GM23338 (cell line): Measurements from ENCODE around the gene XPNPEP1. TPM values are rescaled to one million over a fixed set of nuclear protein-coding genes. Genes with fewer than 3 reads are reported as not detected.

Source experiments
- ATAC-seq: fragments of 200-7000 bp; cut with Tn5 transposase; 3 replicates; pipeline ENCODE4 v1.9.1; 2020
- DNase-seq: peaks from one replicate; pipeline ENCODE4 v3.0.0-alpha.2; 2015; ENCODE audit warnings: low spot score
- H2AFZ ChIP-seq: fragments of 200-600 bp; sonication (generic); 2 replicates; pipeline ENCODE4 v1.8.0; 2016; ENCODE audit warnings: antibody characterized with exemption, mild to moderate bottlenecking, moderate library complexity
- H3F3A ChIP-seq: fragments of 200-600 bp; sonication (generic); replicated peaks from 2 replicates; pipeline ENCODE4 v1.8.0; 2017; ENCODE audit warnings: antibody characterized with exemption, mixed run types, low read depth
- H3K27ac ChIP-seq: fragments of 200-600 bp; sonication (generic); 2 replicates; pipeline ENCODE4 v1.6.1; 2016; ENCODE audit warnings: low read depth
- H3K27me3 ChIP-seq: fragments of 200-600 bp; sonication (generic); 2 replicates; pipeline ENCODE4 v1.8.0; 2016; ENCODE audit warnings: mild to moderate bottlenecking, mixed run types, moderate library complexity; ENCODE audit not compliant: insufficient read depth
- H3K36me3 ChIP-seq: fragments of 200-600 bp; sonication (generic); 2 replicates; pipeline ENCODE4 v1.8.0; 2016; ENCODE audit warnings: mild to moderate bottlenecking; ENCODE audit not compliant: insufficient read depth
- H3K4me1 ChIP-seq: fragments of 200-600 bp; sonication (generic); 2 replicates; pipeline ENCODE4 v1.8.0; 2016; ENCODE audit warnings: mild to moderate bottlenecking, moderate library complexity; ENCODE audit not compliant: insufficient read depth
- H3K4me2 ChIP-seq: fragments of 200-600 bp; sonication (generic); 2 replicates; pipeline ENCODE4 v1.7.1; 2017; ENCODE audit warnings: mixed run types
- H3K4me3 ChIP-seq: fragments of 200-600 bp; sonication (generic); 2 replicates; pipeline ENCODE4 v1.6.1; 2016; ENCODE audit warnings: mixed run types
- H3K79me2 ChIP-seq: fragments of 200-600 bp; sonication (generic); replicated peaks from 2 replicates; pipeline ENCODE4 v1.8.0; 2017; ENCODE audit warnings: mild to moderate bottlenecking; ENCODE audit not compliant: insufficient read depth
- H3K9me2 ChIP-seq: fragments of 200-600 bp; sonication (generic); 2 replicates; pipeline ENCODE4 v1.8.0; 2017; ENCODE audit not compliant: insufficient read depth
- H4K20me1 ChIP-seq: fragments of 200-600 bp; sonication (generic); replicated peaks from 2 replicates; pipeline ENCODE4 v1.8.0; 2017; ENCODE audit warnings: mild to moderate bottlenecking; ENCODE audit not compliant: insufficient read depth
- H3K27ac Mint-ChIP-seq: 2 replicates; pipeline ENCODE4 v1.8.0; 2020; ENCODE audit warnings: inconsistent platforms, mild to moderate bottlenecking, moderate library complexity, mixed read lengths
- H3K27me3 Mint-ChIP-seq: 3 replicates; pipeline ENCODE4 v1.8.0; 2022; ENCODE audit warnings: low read depth, mild to moderate bottlenecking, moderate library complexity, mixed read lengths, inconsistent platforms; ENCODE audit not compliant: insufficient read depth, poor library complexity
- H3K36me3 Mint-ChIP-seq: 3 replicates; pipeline ENCODE4 v1.8.0; 2021; ENCODE audit warnings: low read depth, mild to moderate bottlenecking, inconsistent platforms, moderate library complexity, mixed read lengths
- H3K4me1 Mint-ChIP-seq: 3 replicates; pipeline ENCODE4 v1.8.0; 2020; ENCODE audit warnings: mild to moderate bottlenecking, inconsistent platforms, mixed read lengths
- H3K4me3 Mint-ChIP-seq: 3 replicates; pipeline ENCODE4 v1.8.0; 2021; ENCODE audit warnings: moderate library complexity, mild to moderate bottlenecking, inconsistent platforms, mixed read lengths
- H3K9me3 Mint-ChIP-seq: 3 replicates; pipeline ENCODE4 v1.8.0; 2020; ENCODE audit warnings: moderate library complexity, mild to moderate bottlenecking, inconsistent platforms, mixed read lengths
- CREB1 ChIP-seq: fragments of 250-450 bp; sonication (Bioruptor Pico); IDR thresholded peaks from 2 replicates; pipeline ENCODE4 v1.5.0; 2020; ENCODE audit warnings: low read depth, mild to moderate bottlenecking, moderate library complexity
- EZH2 ChIP-seq: fragments of 200-600 bp; sonication (generic); IDR thresholded peaks from one replicate; pipeline ENCODE4 v1.8.0; 2017; ENCODE audit warnings: antibody characterized with exemption, mild to moderate bottlenecking, low read depth; ENCODE audit not compliant: unreplicated experiment
- EZH2phosphoT487 ChIP-seq: fragments of 200-600 bp; sonication (generic); IDR thresholded peaks from one replicate; pipeline ENCODE4 v1.8.1; 2018; ENCODE audit warnings: antibody characterized with exemption; ENCODE audit not compliant: unreplicated experiment
- JUNB ChIP-seq: IDR thresholded peaks from one replicate; pipeline ENCODE4 v1.6.1; 2016; ENCODE audit warnings: antibody characterized with exemption; ENCODE audit not compliant: unreplicated experiment
- NANOG ChIP-seq: IDR thresholded peaks from 2 replicates; pipeline ENCODE4 v1.6.1; 2016; ENCODE audit warnings: antibody characterized with exemption, borderline replicate concordance
- POLR2AphosphoS5 ChIP-seq: IDR thresholded peaks from 2 replicates; pipeline ENCODE4 v1.6.1; 2016; ENCODE audit warnings: antibody characterized with exemption, low read depth
- STAT1 ChIP-seq: IDR thresholded peaks from one replicate; pipeline ENCODE4 v1.6.1; 2016; ENCODE audit warnings: antibody characterized with exemption; ENCODE audit not compliant: unreplicated experiment
- ZNF114 ChIP-seq: fragments of 250-450 bp; sonication (Bioruptor Pico); IDR thresholded peaks from 2 replicates; pipeline ENCODE4 v1.5.0; 2020; ENCODE audit warnings: mild to moderate bottlenecking, moderate library complexity
- ZNF331 ChIP-seq: fragments of 250-450 bp; sonication (Bioruptor Pico); IDR thresholded peaks from 2 replicates; pipeline ENCODE4 v1.5.0; 2020; ENCODE audit warnings: low read depth, mild to moderate bottlenecking, moderate library complexity
- polyA plus RNA-seq: library from polyadenylated mRNA; unstranded; fragments of >200 nt; fragmentation: Nextera tagmentation; extraction: Ambion mirVana; gene quantifications from 2 replicates; pipeline ENCODE4 v1.2.1, GENCODE V29; 2016
- total RNA-seq: library from RNA; depleted of rRNA; stranded (reverse); fragments of >200 nt; shearing (Covaris generic); gene quantifications from 2 replicates; pipeline ENCODE4 v1.2.3, GENCODE V29; 2014
- TF ChIP-seq, protein P1 (sequence below), 2 experiments: fragments of 200-600 bp in 1 of 2; sonication (generic) in 1 of 2; conservative IDR thresholded peaks; 2 replicates each; pipeline versions ENCODE4 v1.5.1 to v1.6.1; 2016 to 2017; ENCODE audit warnings: antibody characterized with exemption in 2 of 2, low read depth in 2 of 2, mild to moderate bottlenecking in 2 of 2, moderate library complexity in 1 of 2
- TF ChIP-seq, protein P2 (sequence below): IDR thresholded peaks from one replicate; pipeline ENCODE4 v1.6.1; 2018; ENCODE audit warnings: antibody characterized with exemption; ENCODE audit not compliant: unreplicated experiment
- TF ChIP-seq, protein P3 (sequence below): fragments of 250-450 bp; sonication (Bioruptor Pico); IDR thresholded peaks from 2 replicates; pipeline ENCODE4 v1.5.0; 2020; ENCODE audit warnings: mild to moderate bottlenecking, moderate library complexity
- TF ChIP-seq, protein P4 (sequence below): IDR thresholded peaks from 2 replicates; pipeline ENCODE4 v1.6.1; 2016; ENCODE audit warnings: antibody characterized with exemption

Gene XPNPEP1
- total and polyA plus RNA-seq, 2 experiments from 2014 or later, result 17.5 to 55.8 TPM

DNA sequence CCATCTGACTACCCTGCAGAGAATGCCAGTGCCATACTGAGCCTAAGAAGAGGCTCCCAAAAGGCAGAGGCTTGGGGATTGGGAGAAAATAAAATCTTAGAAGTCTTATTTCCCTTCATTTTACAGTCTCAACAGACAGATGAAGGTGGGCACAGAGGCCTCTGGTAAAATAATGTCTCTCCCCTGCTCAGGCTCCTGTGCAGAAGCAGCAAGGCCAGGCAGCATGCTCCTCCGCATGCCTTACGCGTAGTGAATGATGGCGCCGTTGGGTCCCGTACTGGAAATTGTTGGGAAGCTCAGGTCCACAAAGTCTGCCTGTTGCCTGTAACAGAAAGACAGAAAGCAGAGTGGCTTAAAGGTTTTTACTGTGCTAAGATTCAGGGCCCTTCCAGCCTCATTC is 45.8 kb downstream of the XPNPEP1 start:
- Mint-ChIP-seq H3K4me1 (no peaks in the 10 kb centered on the region; the same call in 2 of the 3 replicates), H3K9me3 (no peaks in the 10 kb centered on the region), H3K27me3 (no peaks in the 10 kb centered on the region), H3K36me3 (peaks cover 38% of the 10 kb centered on the region), H3K4me3 (no peak overlapping the region), H3K27ac (no peak overlapping the region)
- Histone ChIP-seq H3K4me3 (no peak overlapping the region), H3K4me2 (no peak overlapping the region), H3K4me1 (no peaks in the 10 kb centered on the region), H3F3A (no peaks in the 10 kb centered on the region), H3K27me3 (no peaks in the 10 kb centered on the region), H3K27ac (no peak overlapping the region), H3K36me3 (peaks cover 13% of the 10 kb centered on the region; the same call in 1 of the 2 replicates), H4K20me1 (0 out of 2 replicates have a peak, but pooled peaks cover 4% of the 10 kb centered on the region), H3K9me2 (no peaks in the 10 kb centered on the region), H2AFZ (no peak overlapping the region), H3K79me2 (no peaks in the 10 kb centered on the region)
- TF ChIP-seq ZNF331 (CRISPR knock-in tag) (no peak), ZNF114 (CRISPR knock-in tag) (no peak), CREB1 (CRISPR knock-in tag) (no peak), POLR2AphosphoS5 (no peak), JUNB (no peak), EZH2phosphoT487 (no peak), EZH2 (no peak), NANOG (no peak), STAT1 (no peak)
- TF ChIP-seq, protein P1, sequence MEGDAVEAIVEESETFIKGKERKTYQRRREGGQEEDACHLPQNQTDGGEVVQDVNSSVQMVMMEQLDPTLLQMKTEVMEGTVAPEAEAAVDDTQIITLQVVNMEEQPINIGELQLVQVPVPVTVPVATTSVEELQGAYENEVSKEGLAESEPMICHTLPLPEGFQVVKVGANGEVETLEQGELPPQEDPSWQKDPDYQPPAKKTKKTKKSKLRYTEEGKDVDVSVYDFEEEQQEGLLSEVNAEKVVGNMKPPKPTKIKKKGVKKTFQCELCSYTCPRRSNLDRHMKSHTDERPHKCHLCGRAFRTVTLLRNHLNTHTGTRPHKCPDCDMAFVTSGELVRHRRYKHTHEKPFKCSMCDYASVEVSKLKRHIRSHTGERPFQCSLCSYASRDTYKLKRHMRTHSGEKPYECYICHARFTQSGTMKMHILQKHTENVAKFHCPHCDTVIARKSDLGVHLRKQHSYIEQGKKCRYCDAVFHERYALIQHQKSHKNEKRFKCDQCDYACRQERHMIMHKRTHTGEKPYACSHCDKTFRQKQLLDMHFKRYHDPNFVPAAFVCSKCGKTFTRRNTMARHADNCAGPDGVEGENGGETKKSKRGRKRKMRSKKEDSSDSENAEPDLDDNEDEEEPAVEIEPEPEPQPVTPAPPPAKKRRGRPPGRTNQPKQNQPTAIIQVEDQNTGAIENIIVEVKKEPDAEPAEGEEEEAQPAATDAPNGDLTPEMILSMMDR (conservative IDR thresholded peaks at IDR 0.05; ENCODE audit: low read depth in 2 of 2), result no peak
- TF ChIP-seq, protein P2, sequence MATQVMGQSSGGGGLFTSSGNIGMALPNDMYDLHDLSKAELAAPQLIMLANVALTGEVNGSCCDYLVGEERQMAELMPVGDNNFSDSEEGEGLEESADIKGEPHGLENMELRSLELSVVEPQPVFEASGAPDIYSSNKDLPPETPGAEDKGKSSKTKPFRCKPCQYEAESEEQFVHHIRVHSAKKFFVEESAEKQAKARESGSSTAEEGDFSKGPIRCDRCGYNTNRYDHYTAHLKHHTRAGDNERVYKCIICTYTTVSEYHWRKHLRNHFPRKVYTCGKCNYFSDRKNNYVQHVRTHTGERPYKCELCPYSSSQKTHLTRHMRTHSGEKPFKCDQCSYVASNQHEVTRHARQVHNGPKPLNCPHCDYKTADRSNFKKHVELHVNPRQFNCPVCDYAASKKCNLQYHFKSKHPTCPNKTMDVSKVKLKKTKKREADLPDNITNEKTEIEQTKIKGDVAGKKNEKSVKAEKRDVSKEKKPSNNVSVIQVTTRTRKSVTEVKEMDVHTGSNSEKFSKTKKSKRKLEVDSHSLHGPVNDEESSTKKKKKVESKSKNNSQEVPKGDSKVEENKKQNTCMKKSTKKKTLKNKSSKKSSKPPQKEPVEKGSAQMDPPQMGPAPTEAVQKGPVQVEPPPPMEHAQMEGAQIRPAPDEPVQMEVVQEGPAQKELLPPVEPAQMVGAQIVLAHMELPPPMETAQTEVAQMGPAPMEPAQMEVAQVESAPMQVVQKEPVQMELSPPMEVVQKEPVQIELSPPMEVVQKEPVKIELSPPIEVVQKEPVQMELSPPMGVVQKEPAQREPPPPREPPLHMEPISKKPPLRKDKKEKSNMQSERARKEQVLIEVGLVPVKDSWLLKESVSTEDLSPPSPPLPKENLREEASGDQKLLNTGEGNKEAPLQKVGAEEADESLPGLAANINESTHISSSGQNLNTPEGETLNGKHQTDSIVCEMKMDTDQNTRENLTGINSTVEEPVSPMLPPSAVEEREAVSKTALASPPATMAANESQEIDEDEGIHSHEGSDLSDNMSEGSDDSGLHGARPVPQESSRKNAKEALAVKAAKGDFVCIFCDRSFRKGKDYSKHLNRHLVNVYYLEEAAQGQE, result no peak
- TF ChIP-seq, protein P3, sequence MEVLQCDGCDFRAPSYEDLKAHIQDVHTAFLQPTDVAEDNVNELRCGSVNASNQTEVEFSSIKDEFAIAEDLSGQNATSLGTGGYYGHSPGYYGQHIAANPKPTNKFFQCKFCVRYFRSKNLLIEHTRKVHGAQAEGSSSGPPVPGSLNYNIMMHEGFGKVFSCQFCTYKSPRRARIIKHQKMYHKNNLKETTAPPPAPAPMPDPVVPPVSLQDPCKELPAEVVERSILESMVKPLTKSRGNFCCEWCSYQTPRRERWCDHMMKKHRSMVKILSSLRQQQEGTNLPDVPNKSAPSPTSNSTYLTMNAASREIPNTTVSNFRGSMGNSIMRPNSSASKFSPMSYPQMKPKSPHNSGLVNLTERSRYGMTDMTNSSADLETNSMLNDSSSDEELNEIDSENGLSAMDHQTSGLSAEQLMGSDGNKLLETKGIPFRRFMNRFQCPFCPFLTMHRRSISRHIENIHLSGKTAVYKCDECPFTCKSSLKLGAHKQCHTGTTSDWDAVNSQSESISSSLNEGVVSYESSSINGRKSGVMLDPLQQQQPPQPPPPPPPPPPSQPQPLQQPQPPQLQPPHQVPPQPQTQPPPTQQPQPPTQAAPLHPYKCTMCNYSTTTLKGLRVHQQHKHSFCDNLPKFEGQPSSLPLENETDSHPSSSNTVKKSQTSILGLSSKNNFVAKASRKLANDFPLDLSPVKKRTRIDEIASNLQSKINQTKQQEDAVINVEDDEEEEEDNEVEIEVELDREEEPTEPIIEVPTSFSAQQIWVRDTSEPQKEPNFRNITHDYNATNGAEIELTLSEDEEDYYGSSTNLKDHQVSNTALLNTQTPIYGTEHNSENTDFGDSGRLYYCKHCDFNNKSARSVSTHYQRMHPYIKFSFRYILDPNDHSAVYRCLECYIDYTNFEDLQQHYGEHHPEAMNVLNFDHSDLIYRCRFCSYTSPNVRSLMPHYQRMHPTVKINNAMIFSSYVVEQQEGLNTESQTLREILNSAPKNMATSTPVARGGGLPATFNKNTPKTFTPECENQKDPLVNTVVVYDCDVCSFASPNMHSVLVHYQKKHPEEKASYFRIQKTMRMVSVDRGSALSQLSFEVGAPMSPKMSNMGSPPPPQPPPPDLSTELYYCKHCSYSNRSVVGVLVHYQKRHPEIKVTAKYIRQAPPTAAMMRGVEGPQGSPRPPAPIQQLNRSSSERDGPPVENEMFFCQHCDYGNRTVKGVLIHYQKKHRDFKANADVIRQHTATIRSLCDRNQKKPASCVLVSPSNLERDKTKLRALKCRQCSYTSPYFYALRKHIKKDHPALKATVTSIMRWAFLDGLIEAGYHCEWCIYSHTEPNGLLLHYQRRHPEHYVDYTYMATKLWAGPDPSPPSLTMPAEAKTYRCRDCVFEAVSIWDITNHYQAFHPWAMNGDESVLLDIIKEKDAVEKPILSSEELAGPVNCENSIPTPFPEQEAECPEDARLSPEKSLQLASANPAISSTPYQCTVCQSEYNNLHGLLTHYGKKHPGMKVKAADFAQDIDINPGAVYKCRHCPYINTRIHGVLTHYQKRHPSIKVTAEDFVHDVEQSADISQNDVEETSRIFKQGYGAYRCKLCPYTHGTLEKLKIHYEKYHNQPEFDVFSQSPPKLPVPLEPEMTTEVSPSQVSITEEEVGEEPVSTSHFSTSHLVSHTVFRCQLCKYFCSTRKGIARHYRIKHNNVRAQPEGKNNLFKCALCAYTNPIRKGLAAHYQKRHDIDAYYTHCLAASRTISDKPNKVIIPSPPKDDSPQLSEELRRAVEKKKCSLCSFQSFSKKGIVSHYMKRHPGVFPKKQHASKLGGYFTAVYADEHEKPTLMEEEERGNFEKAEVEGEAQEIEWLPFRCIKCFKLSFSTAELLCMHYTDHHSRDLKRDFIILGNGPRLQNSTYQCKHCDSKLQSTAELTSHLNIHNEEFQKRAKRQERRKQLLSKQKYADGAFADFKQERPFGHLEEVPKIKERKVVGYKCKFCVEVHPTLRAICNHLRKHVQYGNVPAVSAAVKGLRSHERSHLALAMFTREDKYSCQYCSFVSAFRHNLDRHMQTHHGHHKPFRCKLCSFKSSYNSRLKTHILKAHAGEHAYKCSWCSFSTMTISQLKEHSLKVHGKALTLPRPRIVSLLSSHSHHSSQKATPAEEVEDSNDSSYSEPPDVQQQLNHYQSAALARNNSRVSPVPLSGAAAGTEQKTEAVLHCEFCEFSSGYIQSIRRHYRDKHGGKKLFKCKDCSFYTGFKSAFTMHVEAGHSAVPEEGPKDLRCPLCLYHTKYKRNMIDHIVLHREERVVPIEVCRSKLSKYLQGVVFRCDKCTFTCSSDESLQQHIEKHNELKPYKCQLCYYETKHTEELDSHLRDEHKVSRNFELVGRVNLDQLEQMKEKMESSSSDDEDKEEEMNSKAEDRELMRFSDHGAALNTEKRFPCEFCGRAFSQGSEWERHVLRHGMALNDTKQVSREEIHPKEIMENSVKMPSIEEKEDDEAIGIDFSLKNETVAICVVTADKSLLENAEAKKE (CRISPR knock-in tag), result no peak
- TF ChIP-seq, protein P4, sequence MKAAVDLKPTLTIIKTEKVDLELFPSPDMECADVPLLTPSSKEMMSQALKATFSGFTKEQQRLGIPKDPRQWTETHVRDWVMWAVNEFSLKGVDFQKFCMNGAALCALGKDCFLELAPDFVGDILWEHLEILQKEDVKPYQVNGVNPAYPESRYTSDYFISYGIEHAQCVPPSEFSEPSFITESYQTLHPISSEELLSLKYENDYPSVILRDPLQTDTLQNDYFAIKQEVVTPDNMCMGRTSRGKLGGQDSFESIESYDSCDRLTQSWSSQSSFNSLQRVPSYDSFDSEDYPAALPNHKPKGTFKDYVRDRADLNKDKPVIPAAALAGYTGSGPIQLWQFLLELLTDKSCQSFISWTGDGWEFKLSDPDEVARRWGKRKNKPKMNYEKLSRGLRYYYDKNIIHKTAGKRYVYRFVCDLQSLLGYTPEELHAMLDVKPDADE, result no peak
- no peak for DNase-seq
- ATAC-seq, result no peak
